SK-N-SH (cell line): ENCODE measurements around the gene RAB33A. TPM values are rescaled to one million over a fixed set of nuclear protein-coding genes. Genes with fewer than 3 reads are reported as not detected.

Experiments used
- CTCF ChIA-PET: fragments of 300-600, 350-600 bp; formaldehyde crosslinking; extraction: SDS; loops from one replicate; lab custom pipeline; 2021; lab: Yijun Ruan, JAX
- POLR2A ChIA-PET: fragments of 350-600 bp; sonication (Branson Sonifier 250); formaldehyde crosslinking; extraction: SDS; loops from one replicate; lab custom pipeline; 2020; ENCODE audit warnings: antibody characterized with exemption, inconsistent platforms; lab: Yijun Ruan, JAX
- DNase-seq: peaks from one replicate; pipeline ENCODE4 v3.0.0; 2012
- H2AFZ ChIP-seq: fragments of 200-600 bp; sonication (generic); 2 replicates; pipeline ENCODE4 v1.8.1; 2016; ENCODE audit warnings: antibody characterized with exemption, mild to moderate bottlenecking, low read depth
- H3F3A ChIP-seq: fragments of 200-600 bp; sonication (generic); replicated peaks from 2 replicates; pipeline ENCODE3; 2016; ENCODE audit warnings: antibody characterized with exemption, mild to moderate bottlenecking; ENCODE audit not compliant: insufficient read depth
- H3K27ac ChIP-seq, 2 experiments: fragments of 200-500 bp in 1 of 2; fragments of 200-600 bp in 1 of 2; sonication (Bioruptor generic) in 1 of 2; sonication (generic), shearing (Covaris generic) in 1 of 2; 2 replicates each; pipeline versions ENCODE4 v1.5.1 to v1.6.1; 2014 to 2016; ENCODE audit warnings: low read depth in 2 of 2, inconsistent platforms in 1 of 2, low read length in 1 of 2, mild to moderate bottlenecking in 1 of 2, mixed read lengths in 1 of 2
- H3K27me3 ChIP-seq: fragments of 200-600 bp; sonication (generic), shearing (Covaris generic); 2 replicates; pipeline ENCODE4 v1.6.1; 2016; ENCODE audit warnings: mixed run types; ENCODE audit not compliant: insufficient read depth
- H3K36me3 ChIP-seq, 2 experiments: fragments of 200-500 bp in 1 of 2; fragments of 200-600 bp in 1 of 2; sonication (Bioruptor generic) in 1 of 2; sonication (generic) in 1 of 2; replicated peaks in 1 of 2; 2 replicates each; pipeline versions ENCODE3 to v1.5.1; 2014 to 2016; ENCODE audit warnings: low read length in 1 of 2, mild to moderate bottlenecking in 1 of 2; ENCODE audit not compliant: insufficient read depth in 2 of 2, control insufficient read depth in 1 of 2
- H3K4me1 ChIP-seq, 2 experiments: fragments of 200-500 bp in 1 of 2; fragments of 200-600 bp in 1 of 2; sonication (Bioruptor generic) in 1 of 2; sonication (generic), shearing (Covaris generic) in 1 of 2; 2 replicates each; pipeline versions ENCODE4 v1.5.1 to v1.6.1; 2014 to 2016; ENCODE audit warnings: low read depth in 1 of 2, low read length in 1 of 2, mixed run types in 1 of 2; ENCODE audit not compliant: insufficient read depth in 2 of 2, control insufficient read depth in 1 of 2
- H3K4me2 ChIP-seq: fragments of 200-600 bp; sonication (generic), shearing (Covaris generic); 2 replicates; pipeline ENCODE4 v1.6.1; 2017; ENCODE audit warnings: mixed run types
- H3K4me3 ChIP-seq, 2 experiments: fragments of 200-500 bp in 1 of 2; fragments of 200-600 bp in 1 of 2; sonication (Bioruptor generic) in 1 of 2; sonication (generic), shearing (Covaris generic) in 1 of 2; 2 replicates each; pipeline versions ENCODE4 v1.5.1 to v1.8.1; 2014 to 2016; ENCODE audit warnings: low read depth in 2 of 2, inconsistent platforms in 1 of 2, low read length in 1 of 2, mild to moderate bottlenecking in 1 of 2, mixed read lengths in 1 of 2, moderate library complexity in 1 of 2
- H3K79me2 ChIP-seq: fragments of 200-600 bp; sonication (generic); 2 replicates; pipeline ENCODE4 v1.8.1; 2017; ENCODE audit warnings: mild to moderate bottlenecking; ENCODE audit not compliant: insufficient read depth
- H3K9ac ChIP-seq: fragments of 200-600 bp; sonication (generic); 2 replicates; pipeline ENCODE4 v1.6.1; 2017; ENCODE audit warnings: mixed run types
- H3K9me2 ChIP-seq: fragments of 200-600 bp; sonication (generic); 2 replicates; pipeline ENCODE4 v1.6.1; 2017; ENCODE audit warnings: mixed run types
- H3K9me3 ChIP-seq: fragments of 200-600 bp; sonication (generic); 2 replicates; pipeline ENCODE4 v1.6.1; 2017; ENCODE audit warnings: mixed run types, mild to moderate bottlenecking, moderate library complexity
- H4K20me1 ChIP-seq: fragments of 200-600 bp; sonication (generic); 2 replicates; pipeline ENCODE4 v1.6.1; 2017; ENCODE audit warnings: mild to moderate bottlenecking, mixed run types; ENCODE audit not compliant: insufficient read depth
- CTCF ChIP-seq: fragments of 200-600 bp; sonication (generic); IDR thresholded peaks from 2 replicates; pipeline ENCODE4 v1.6.1; 2017; ENCODE audit warnings: antibody characterized with exemption, mild to moderate bottlenecking, moderate library complexity
- FOXJ3 ChIP-seq: sonication (generic); formaldehyde crosslinking; IDR thresholded peaks from 2 replicates; pipeline ENCODE4 v1.5.1; 2020; ENCODE audit warnings: mild to moderate bottlenecking, missing genetic modification reagents
- GATA2 ChIP-seq: sonication (generic); formaldehyde crosslinking; IDR thresholded peaks from 2 replicates; pipeline ENCODE4 v1.5.0; 2020; ENCODE audit warnings: mild to moderate bottlenecking, missing genetic modification reagents
- IRF3 ChIP-seq: fragments of 150-350 bp; IDR thresholded peaks from 2 replicates; pipeline ENCODE4 v1.6.1; 2016; ENCODE audit warnings: mild to moderate bottlenecking, low read depth, low read length
- JUND ChIP-seq: IDR thresholded peaks from 2 replicates; pipeline ENCODE4 v1.4.0; 2012
- MAX ChIP-seq: IDR thresholded peaks from 2 replicates; pipeline ENCODE4 v1.4.0; 2012; ENCODE audit warnings: low read depth
- MXI1 ChIP-seq: IDR thresholded peaks from 2 replicates; pipeline ENCODE4 v1.6.1; 2012; ENCODE audit warnings: mild to moderate bottlenecking, low read depth, low read length, improper control_type of control experiment
- RAD21 ChIP-seq: IDR thresholded peaks from 2 replicates; pipeline ENCODE4 v1.6.1; 2012; ENCODE audit warnings: mild to moderate bottlenecking, low read length
- REST ChIP-seq: IDR thresholded peaks from 2 replicates; pipeline ENCODE4 v1.6.1; 2012; ENCODE audit warnings: mild to moderate bottlenecking, low read depth, low read length, moderate library complexity
- WGBS: methylation state at CpG from one replicate; pipeline ENCODE4 v1.1.6; 2017; ENCODE audit warnings: low lambda C conversion rate; 5-methylcytosine and 5-hydroxymethylcytosine counted together
- polyA plus RNA-seq, 3 experiments: library from polyadenylated mRNA; depleted of rRNA; stranded (reverse); fragments of >200 nt; gene quantifications; 2 replicates each; pipeline ENCODE4 v1.2.3, GENCODE V29; 2012

RAB33A gene
- 1.2 and 2.0 TPM in 2 replicates for polyA plus RNA-seq (2012; rRNA removed)
- polyA plus RNA-seq (2012; cell fraction: cytosol; rRNA removed): 1.3 and 2.5 TPM in 2 replicates
- polyA plus RNA-seq (2012; cell fraction: nucleus; rRNA removed): 0.21 and 0.39 TPM in 2 replicates

- WGBS: 59% methylated on average over 38 of the region's 61 CpGs
- H3K4me3 ChIP-seq: peak within 1 kb of the TSS; percentile 51 to 56
- H3F3A ChIP-seq: peaks cover 8% of the 10 kb centered on the region
- no peaks in the 10 kb centered on the region; the same call in 1 of the 2 replicates for H3K27me3 ChIP-seq
- H3K9me3 ChIP-seq: no peaks in the 10 kb centered on the region
- CTCF ChIA-PET: interaction anchor here (0.6 to 3.5 kb wide), 7 partner anchors 11 to 95 kb away, joined by 3 to 21 read pairs (median 3); no protein-coding TSS in a partner anchor
- peak within 1 kb of the TSS in 1 of 2 experiments; percentile 94; a peak in 2 of 4 replicates for H3K27ac ChIP-seq
- DNase-seq: peak; percentile 76
- H3K4me1 ChIP-seq: peaks cover 8 to 19% of the 10 kb centered on the region in 2 experiments; a peak in 2 of 4 replicates
- no peaks in the 10 kb centered on the region for H4K20me1 ChIP-seq
- H3K36me3 ChIP-seq: no peaks in the 10 kb centered on the region
- H3K9me2 ChIP-seq: no peaks in the 10 kb centered on the region
- H2AFZ ChIP-seq: no peak within 1 kb of the TSS; the same call in 1 of the 2 replicates
- POLR2A ChIA-PET: interaction anchor here (0.6 to 2.0 kb wide), 6 partner anchors 9 to 92 kb away, joined by 3 to 6 read pairs (median 4); no protein-coding TSS in a partner anchor
- H3K4me2 ChIP-seq: peak within 1 kb of the TSS; percentile 71
- TF ChIP-seq MAX (0 out of 2 replicates have a peak, but pooled peaks have one; percentile 8), MXI1 (peak; percentile 26; the same call in 1 of the 2 replicates), REST (no peak)
- H3K9ac ChIP-seq: no peak within 1 kb of the TSS
- H3K79me2 ChIP-seq: no peaks in the 10 kb centered on the region
Observed at GRCh38 chrX:130171446-130172126, at the start of gene RAB33A. Gene RAB33A (plus strand): TSS chrX:130171962. CDS start chrX:130172063, 101 bp downstream.

- peaks cover 18 to 19% of the 10 kb centered on the region in 2 experiments for H3K36me3 ChIP-seq
- 77% methylated on average over 4 of the region's 4 CpGs for WGBS
- H3K4me2 ChIP-seq: no peak overlapping the region
- CTCF ChIA-PET: no interaction called here
- H3K27ac ChIP-seq: peak overlapping the region in 1 of 2 experiments; percentile 83; a peak in 2 of 4 replicates
- H3K4me3 ChIP-seq: no peak overlapping the region; a peak in 1 of 4 replicates
- no peak for DNase-seq
- peaks cover 3% of the 10 kb centered on the region for H3F3A ChIP-seq
- no peaks in the 10 kb centered on the region for H3K9me2 ChIP-seq
- peaks cover 4 to 19% of the 10 kb centered on the region in 2 experiments; a peak in 2 of 4 replicates for H3K4me1 ChIP-seq
- peak; percentile 13; the same call in 1 of the 2 replicates for TF ChIP-seq GATA2
- no peak for TF ChIP-seq JUND
- no peak for TF ChIP-seq IRF3
- TF ChIP-seq CTCF: no peak
- TF ChIP-seq RAD21: no peak
- TF ChIP-seq FOXJ3 (CRISPR knock-in tag): no peak
- TF ChIP-seq, all 33 proteins: peak for 1
- H3K27me3 ChIP-seq: no peaks in the 10 kb centered on the region; the same call in 1 of the 2 replicates
- H4K20me1 ChIP-seq: no peaks in the 10 kb centered on the region
- H2AFZ ChIP-seq: no peak overlapping the region
- POLR2A ChIA-PET: interaction anchor here (1.2 kb wide), 1 partner anchor 47 kb away, joined by 6 read pairs; the partner anchor contains the start of gene RAB33A
- H3K9ac ChIP-seq: no peak overlapping the region
- no peaks in the 10 kb centered on the region for H3K9me3 ChIP-seq
- no peaks in the 10 kb centered on the region for H3K79me2 ChIP-seq
Observed at GRCh38 chrX:130124577-130124976, 47.2 kb upstream of the RAB33A start.
